ENCODE data around the gene MTHFD2L. TPM values are rescaled to one million over a fixed set of nuclear protein-coding genes. Genes with fewer than 3 reads are reported as not detected.

Gene MTHFD2L
- total and polyA plus RNA-seq, 2 of the 8 experiments (the other 6 are each of a cell fraction or from before 2014, with no cell fraction given): 5.4 to 15.0 TPM

DNA sequence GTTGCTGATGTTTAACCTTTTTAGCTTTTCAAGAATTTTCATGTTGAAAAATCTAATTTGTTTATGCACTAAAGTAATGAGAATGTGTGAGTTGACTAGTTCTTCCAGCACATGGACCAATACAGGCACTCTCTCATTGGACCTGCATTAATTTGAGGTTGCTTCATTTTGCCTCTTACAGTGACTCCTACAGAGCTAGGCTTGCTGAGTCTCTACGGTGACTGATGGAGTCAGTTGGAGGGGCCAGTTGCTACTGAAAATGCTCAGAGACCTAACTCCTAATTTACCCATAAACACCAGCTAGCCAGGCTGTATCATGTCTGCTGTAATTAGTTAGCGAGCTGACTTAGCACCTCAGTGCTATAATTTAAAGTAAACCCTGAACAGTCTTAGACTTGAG is 10.9 kb downstream of the MTHFD2L start:
- no peak overlapping the region for H3K14ac ChIP-seq (ENCODE audit: insufficient read length)
- no peak overlapping the region for H4K91ac ChIP-seq (replicated peaks; ENCODE audit: insufficient read length, low read length)
- peaks cover 0 to 7% of the 10 kb centered on the region in 2 experiments; a peak in 1 of 4 replicates for H3K79me2 ChIP-seq (ENCODE audit: control insufficient read depth in 1 of 2, insufficient read depth in 2 of 2, low read length in 2 of 2)
- H3K23me2 ChIP-seq (ENCODE audit: low read depth, low read length): no peaks in the 10 kb centered on the region
- H3K4me2 ChIP-seq (ENCODE audit: insufficient read depth in 1 of 2, low read depth in 2 of 2, low read length in 2 of 2): no peak overlapping the region
- H3K18ac ChIP-seq (ENCODE audit: extremely low read depth, low read length): no peak overlapping the region
- no peak overlapping the region for H2BK120ac ChIP-seq (replicated peaks; ENCODE audit: low read depth, low read length)
- no peak overlapping the region for H2BK5ac ChIP-seq (ENCODE audit: low read depth, low read length)
- no peak overlapping the region for H3K4me3 ChIP-seq (ENCODE audit: extremely low read depth in 1 of 4, insufficient read depth in 2 of 4, low read depth in 3 of 4, low read length in 4 of 4)
- no peaks in the 10 kb centered on the region for H3K4me1 ChIP-seq (replicated peaks in 1 of 4; ENCODE audit: control insufficient read depth in 3 of 4, insufficient read depth in 4 of 4, low read length in 3 of 4)
- no peak overlapping the region for H3K27ac ChIP-seq (ENCODE audit: low read depth, low read length)
- no peak overlapping the region for H3K56ac ChIP-seq (replicated peaks; ENCODE audit: insufficient read length, low read depth, low read length)
- H3K9me3 ChIP-seq (ENCODE audit: insufficient read depth in 2 of 2, low read depth in 1 of 2, low read length in 1 of 2): no peaks in the 10 kb centered on the region
- DNase-seq (ENCODE audit: low read depth in 1 of 2, low spot score in 2 of 2): no peak
- H3K4ac ChIP-seq (replicated peaks; ENCODE audit: insufficient read length, low read depth, low read length): no peak overlapping the region
- no peak overlapping the region for H2BK15ac ChIP-seq (ENCODE audit: low read length)
- no peaks in the 10 kb centered on the region for H4K20me1 ChIP-seq (replicated peaks in 1 of 2; ENCODE audit: control insufficient read depth in 1 of 2, insufficient read depth in 2 of 2, low read length in 2 of 2)
- 92% methylated on average over 2 of the region's 2 CpGs; no CpG with 5 or more reads in 1 of the 2 experiments for WGBS, 2 experiments (ENCODE audit: extremely low coverage in 1 of 2, insufficient coverage in 1 of 2, insufficient read length in 1 of 2, insufficient replicate concordance in 2 of 2, low coverage in 1 of 2, low lambda C conversion rate in 2 of 2, missing lambda C conversion rate in 1 of 2)
- H2BK12ac ChIP-seq (ENCODE audit: low read depth, low read length): no peak overlapping the region
- H4K5ac ChIP-seq (ENCODE audit: insufficient read length, low read depth, low read length): no peak overlapping the region
- no peak for FAIRE-seq
- H3K79me1 ChIP-seq (ENCODE audit: low read depth, low read length): no peaks in the 10 kb centered on the region
- H3K23ac ChIP-seq (ENCODE audit: insufficient read length): no peak overlapping the region
- H3K36me3 ChIP-seq (ENCODE audit: control insufficient read depth in 2 of 4, insufficient read depth in 4 of 4, low read length in 3 of 4): no peaks in the 10 kb centered on the region
- CTCF ChIA-PET (ENCODE audit: partially characterized antibody): interaction anchor here (2.0 kb wide), 1 partner anchor 20 kb away, joined by 5 read pairs; no protein-coding TSS in a partner anchor
- H4K8ac ChIP-seq (ENCODE audit: extremely low read depth, insufficient read depth, low read length): no peak overlapping the region
- H3K27me3 ChIP-seq (replicated peaks in 1 of 4; ENCODE audit: control insufficient read depth in 3 of 4, extremely low read depth in 1 of 4, insufficient read depth in 3 of 4, low read length in 3 of 4): no peaks in the 10 kb centered on the region
- POLR2A ChIA-PET (ENCODE audit: partially characterized antibody): interaction anchor here (1.5 kb wide), 1 partner anchor 9 kb away, joined by 6 read pairs; no protein-coding TSS in a partner anchor
- H3K9ac ChIP-seq (replicated peaks in 1 of 4; ENCODE audit: extremely low read depth in 1 of 4, low read depth in 3 of 4, low read length in 3 of 4): no peak overlapping the region
- TF ChIP-seq, protein P1, sequence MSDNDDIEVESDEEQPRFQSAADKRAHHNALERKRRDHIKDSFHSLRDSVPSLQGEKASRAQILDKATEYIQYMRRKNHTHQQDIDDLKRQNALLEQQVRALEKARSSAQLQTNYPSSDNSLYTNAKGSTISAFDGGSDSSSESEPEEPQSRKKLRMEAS (IDR thresholded peaks at IDR 0.05): no peak
- TF ChIP-seq POLR2A (IDR thresholded peaks at IDR 0.05; ENCODE audit: control extremely low read depth in 1 of 2, low read depth in 2 of 2, low read length in 2 of 2): no peak
- TF ChIP-seq SP1 (IDR thresholded peaks at IDR 0.05; ENCODE audit: low read depth, low read length): no peak
- TF ChIP-seq EP300 (IDR thresholded peaks at IDR 0.05; ENCODE audit: borderline replicate concordance in 1 of 2, low read depth in 2 of 2, low read length in 2 of 2): no peak
- no peak for TF ChIP-seq TAF7 (optimal IDR thresholded peaks at IDR 0.05; ENCODE audit: borderline replicate concordance, low read depth, low read length)
- no peak for TF ChIP-seq RFX5 (IDR thresholded peaks at IDR 0.05; ENCODE audit: borderline replicate concordance, low read depth, low read length)
- no peak for TF ChIP-seq SUZ12 (IDR thresholded peaks at IDR 0.05; ENCODE audit: low read length)
- no peak overlapping the region for H2AFZ ChIP-seq (ENCODE audit: low read length)
- no peak overlapping the region for H2AK5ac ChIP-seq (ENCODE audit: low read depth, low read length)
- H2BK20ac ChIP-seq (ENCODE audit: low read length): no peak overlapping the region

Data from H1 (cell line).